ENCODE results near the gene RCCD1.

Gene RCCD1

GRCh38 chr15:90945091-90945490 is 9.6 kb upstream of the RCCD1 start:
- no peak for DNase-seq

GRCh38 chr15:90946538-90946937 is 8.1 kb upstream of the RCCD1 start:
- no peak for DNase-seq

- DNase-seq: no peak
These were observed 7.6 kb upstream of the RCCD1 start for GRCh38 chr15:90946941-90947576.

- DNase-seq: no peak
These were observed 6.9 kb upstream of the RCCD1 start for GRCh38 chr15:90947577-90948357.

GRCh38 chr15:90948506-90948905 is 6.2 kb upstream of the RCCD1 start:
- no peak for DNase-seq

GRCh38 chr15:90949979-90950675 is 4.6 kb upstream of the RCCD1 start:
- DNase-seq: no peak

- DNase-seq: no peak
These were observed 4.0 kb upstream of the RCCD1 start for GRCh38 chr15:90950676-90951075.

- DNase-seq: no peak
These were observed 1.6 kb upstream of the RCCD1 start for GRCh38 chr15:90952901-90953677.

GRCh38 chr15:90953947-90954711 is 555 bp upstream of the RCCD1 start:
- DNase-seq: no peak

- DNase-seq: no peak
These were observed 1.1 kb downstream of the RCCD1 start for GRCh38 chr15:90955624-90956273.

- no peak for DNase-seq
These were observed 1.8 kb downstream of the RCCD1 start for GRCh38 chr15:90956274-90957030.

- no peak for DNase-seq
These were observed 2.5 kb downstream of the RCCD1 start for GRCh38 chr15:90957031-90957790.

GRCh38 chr15:90957791-90958190 is 3.1 kb downstream of the RCCD1 start:
- no peak for DNase-seq

GRCh38 chr15:90959028-90959595 is 4.4 kb downstream of the RCCD1 start:
- no peak for DNase-seq

GRCh38 chr15:90959894-90960293 is 5.2 kb downstream of the RCCD1 start:
- no peak for DNase-seq

- DNase-seq: no peak
These were observed 5.8 kb downstream of the RCCD1 start for GRCh38 chr15:90960298-90961091.

- no peak for DNase-seq
These were observed 7.3 kb downstream of the RCCD1 start for GRCh38 chr15:90962021-90962420.

- DNase-seq: no peak
These were observed 11.6 kb downstream of the RCCD1 start for GRCh38 chr15:90966262-90966661.

- no peak for DNase-seq
These were observed 12.5 kb downstream of the RCCD1 start for GRCh38 chr15:90967206-90967605.

Data from Kasumi-1 (cell line).